ENCODE data around the gene BRSK1.

The BRSK1 gene

DNA sequence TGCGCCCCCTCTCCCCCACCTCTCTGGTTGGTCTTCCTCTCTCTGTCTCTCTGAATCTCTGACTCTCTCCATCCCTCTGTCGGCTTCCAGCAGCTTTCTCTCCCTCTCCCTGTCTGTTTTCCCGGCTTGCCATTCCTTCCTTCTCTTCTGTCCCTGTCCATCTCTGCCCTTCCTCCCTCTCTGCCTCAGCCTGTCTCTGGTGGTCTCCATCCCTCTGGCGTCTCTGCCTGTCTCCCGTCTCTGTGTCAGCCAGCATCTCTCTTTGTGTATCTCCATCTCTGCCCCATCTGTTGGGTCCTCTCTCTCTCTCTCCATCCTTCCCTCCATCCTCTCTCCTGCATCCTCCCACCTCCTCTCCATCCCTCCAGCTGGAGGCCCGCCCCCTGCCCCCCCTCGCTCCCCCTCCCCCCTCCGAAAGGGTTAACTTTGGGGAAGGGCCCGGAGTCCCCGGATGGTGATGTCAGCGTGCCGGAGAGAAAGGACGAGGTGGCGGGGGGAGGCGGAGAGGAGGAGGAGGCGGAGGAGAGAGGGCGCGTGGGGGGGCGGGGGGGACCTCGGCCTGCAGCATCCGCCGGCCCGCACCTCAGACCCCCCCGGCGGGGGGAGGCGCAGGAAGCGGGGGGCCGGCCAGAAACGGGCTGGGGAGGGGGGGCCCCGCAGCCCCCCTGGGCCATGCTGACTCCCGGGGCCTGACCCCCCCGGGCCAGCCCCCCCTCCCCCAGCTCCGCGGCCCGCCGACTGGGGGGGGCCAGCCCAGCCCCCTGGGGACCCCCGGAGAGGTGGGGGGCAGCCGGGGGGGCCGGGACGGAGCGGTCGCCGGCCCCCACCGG is at the start of gene BRSK1:
Gene BRSK1, plus strand, starts transcription at position 450 of the 830 bp plus-strand sequence. CDS start 446 bp downstream, outside the sequence.
- no peak for DNase-seq (ENCODE audit: low spot score)

- DNase-seq (ENCODE audit: low spot score): no peak
Observed at GRCh38 chr19:55238030-55238429, 45.8 kb upstream of the BRSK1 start.

DNA sequence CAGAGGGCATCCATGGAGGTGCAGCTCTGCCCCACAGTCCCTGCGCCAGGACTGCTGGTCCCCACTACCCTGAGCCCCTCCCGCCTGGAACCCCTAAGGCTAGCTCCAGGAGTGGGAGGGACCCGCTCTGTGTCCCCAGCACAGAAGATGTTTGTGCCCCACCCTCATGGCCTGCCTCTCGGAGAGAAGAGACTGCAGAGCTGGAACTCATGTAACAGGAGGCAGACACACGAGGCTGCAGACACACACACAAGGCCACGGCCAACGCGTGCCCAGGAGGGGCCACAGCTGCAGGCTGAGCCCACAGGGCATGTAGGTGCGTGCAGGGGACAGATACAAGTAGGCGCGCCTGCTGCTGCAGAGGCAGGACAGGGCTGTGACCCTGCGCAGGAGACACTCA is 44.8 kb upstream of the BRSK1 start:
- no peak for DNase-seq (ENCODE audit: low spot score)

GRCh38 chr19:55240713-55241020 is 43.1 kb upstream of the BRSK1 start:
- DNase-seq (ENCODE audit: low spot score): no peak

DNA sequence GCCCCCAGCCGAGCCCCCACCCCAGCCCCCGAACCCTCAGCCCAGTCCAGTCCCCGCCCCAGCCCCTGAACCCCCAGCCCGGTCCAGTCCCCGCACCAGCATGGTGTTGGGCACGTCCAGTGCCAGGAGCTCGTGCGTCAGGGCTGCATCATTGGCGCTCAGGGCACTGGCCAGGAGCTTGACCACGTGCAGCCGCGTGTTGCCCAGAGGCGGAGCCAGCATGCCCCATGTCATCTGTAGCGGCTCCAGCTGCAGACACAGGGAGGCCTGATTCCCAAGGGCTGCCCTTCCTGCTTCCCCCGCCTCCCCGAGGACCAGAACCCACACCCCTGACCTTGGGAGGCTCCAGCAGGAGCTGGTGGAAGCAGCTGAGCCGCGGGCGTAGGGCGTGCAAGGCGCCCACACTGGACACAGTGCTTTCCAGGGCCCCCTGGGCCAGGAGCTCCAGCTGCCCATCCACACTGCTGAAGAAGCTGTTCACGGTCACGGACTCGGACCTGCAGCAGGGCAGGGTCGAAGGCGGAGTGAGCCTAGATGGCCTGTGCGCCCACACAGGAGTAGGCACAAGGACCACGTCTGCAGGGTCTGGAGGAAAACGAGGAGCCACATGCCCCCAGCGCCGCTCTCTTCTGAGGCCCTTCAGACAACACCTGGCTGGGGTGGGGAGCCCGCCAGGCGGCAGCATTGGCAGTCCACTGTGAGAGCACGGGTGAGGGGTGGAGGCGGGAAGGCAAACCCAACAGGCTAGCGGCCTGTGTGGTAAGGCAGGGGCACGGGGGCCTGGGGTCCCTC is 42.5 kb upstream of the BRSK1 start:
- DNase-seq (ENCODE audit: low spot score): no peak

- DNase-seq (ENCODE audit: low spot score): no peak
Observed at GRCh38 chr19:55241935-55242464, 41.8 kb upstream of the BRSK1 start.

GRCh38 chr19:55242517-55242916 is 41.3 kb upstream of the BRSK1 start:
- no peak for DNase-seq (ENCODE audit: low spot score)

GRCh38 chr19:55244004-55244680 is 39.7 kb upstream of the BRSK1 start:
- no peak for DNase-seq (ENCODE audit: low spot score)

GRCh38 chr19:55245236-55245904 is 38.4 kb upstream of the BRSK1 start:
- DNase-seq (ENCODE audit: low spot score): no peak

- no peak for DNase-seq (ENCODE audit: low spot score)
Observed at GRCh38 chr19:55246462-55247451, 37.0 kb upstream of the BRSK1 start.

- DNase-seq (ENCODE audit: low spot score): no peak
Observed at GRCh38 chr19:55247621-55248099, 36.1 kb upstream of the BRSK1 start.

GRCh38 chr19:55248166-55248675 is 35.6 kb upstream of the BRSK1 start:
- DNase-seq (ENCODE audit: low spot score): no peak

- DNase-seq (ENCODE audit: low spot score): no peak
Observed at GRCh38 chr19:55248704-55249103, 35.1 kb upstream of the BRSK1 start.

DNA sequence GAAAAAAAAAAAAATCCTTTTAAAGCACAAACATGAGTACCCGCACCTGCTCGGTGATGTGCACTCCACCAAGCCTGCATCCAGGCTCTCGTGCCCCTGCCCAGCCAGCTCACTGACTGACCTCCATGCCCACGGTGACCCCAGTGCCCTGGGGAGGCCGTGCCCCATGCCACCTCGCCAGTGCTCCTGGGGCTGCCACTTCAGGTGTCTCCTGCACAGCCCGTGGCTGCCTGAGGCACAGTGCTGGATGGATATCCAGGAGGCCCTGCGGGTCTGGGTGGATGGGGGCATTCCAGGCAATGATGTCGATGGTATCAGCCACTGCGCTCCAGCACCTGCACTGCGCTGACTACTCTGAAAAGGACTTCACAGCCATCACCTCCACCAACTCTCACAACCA is 34.0 kb upstream of the BRSK1 start:
- DNase-seq (ENCODE audit: low spot score): no peak

- no peak for DNase-seq (ENCODE audit: low spot score)
Observed at GRCh38 chr19:55250262-55251036, 33.3 kb upstream of the BRSK1 start.

DNA sequence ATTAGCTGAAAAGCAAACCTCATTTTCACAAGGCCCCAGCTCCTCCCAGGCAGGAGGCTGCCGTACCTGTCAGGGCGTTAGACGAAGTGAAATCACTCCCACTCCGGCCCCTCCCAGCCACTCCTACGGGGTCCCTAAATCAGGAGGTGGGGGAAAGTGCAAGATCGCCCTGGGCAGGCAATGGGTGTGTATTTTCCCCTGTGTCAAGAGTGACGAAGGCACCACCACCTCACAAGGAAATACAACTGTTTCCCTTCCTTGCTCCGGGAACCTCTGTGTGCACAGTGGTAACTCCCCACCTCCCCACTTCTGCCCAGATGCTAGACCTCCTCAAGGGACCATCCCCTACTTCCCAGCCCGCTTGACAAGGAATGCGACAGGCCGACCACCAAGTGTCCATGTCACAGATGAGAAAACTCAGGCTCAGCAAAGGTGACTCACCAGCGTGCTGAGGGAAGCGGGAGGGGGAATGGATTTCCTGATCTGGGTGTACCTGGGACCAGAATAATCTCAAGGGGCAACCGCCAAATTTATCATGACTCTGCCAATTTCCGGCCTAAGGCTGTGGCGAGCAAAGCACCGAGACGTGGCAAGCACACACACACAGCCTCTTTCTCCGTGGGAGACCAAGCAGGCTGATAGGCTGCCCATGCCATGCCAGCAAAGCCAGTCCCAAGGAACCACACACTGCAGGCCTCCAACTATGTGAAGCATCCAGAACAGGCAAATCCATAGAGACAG is 32.3 kb upstream of the BRSK1 start:
- peak; percentile 18 for DNase-seq (ENCODE audit: low spot score)

GRCh38 chr19:55252760-55253663 is 30.8 kb upstream of the BRSK1 start:
- no peak for DNase-seq (ENCODE audit: low spot score)
